Measurements from ENCODE around the gene ST6GALNAC2.

DNA sequence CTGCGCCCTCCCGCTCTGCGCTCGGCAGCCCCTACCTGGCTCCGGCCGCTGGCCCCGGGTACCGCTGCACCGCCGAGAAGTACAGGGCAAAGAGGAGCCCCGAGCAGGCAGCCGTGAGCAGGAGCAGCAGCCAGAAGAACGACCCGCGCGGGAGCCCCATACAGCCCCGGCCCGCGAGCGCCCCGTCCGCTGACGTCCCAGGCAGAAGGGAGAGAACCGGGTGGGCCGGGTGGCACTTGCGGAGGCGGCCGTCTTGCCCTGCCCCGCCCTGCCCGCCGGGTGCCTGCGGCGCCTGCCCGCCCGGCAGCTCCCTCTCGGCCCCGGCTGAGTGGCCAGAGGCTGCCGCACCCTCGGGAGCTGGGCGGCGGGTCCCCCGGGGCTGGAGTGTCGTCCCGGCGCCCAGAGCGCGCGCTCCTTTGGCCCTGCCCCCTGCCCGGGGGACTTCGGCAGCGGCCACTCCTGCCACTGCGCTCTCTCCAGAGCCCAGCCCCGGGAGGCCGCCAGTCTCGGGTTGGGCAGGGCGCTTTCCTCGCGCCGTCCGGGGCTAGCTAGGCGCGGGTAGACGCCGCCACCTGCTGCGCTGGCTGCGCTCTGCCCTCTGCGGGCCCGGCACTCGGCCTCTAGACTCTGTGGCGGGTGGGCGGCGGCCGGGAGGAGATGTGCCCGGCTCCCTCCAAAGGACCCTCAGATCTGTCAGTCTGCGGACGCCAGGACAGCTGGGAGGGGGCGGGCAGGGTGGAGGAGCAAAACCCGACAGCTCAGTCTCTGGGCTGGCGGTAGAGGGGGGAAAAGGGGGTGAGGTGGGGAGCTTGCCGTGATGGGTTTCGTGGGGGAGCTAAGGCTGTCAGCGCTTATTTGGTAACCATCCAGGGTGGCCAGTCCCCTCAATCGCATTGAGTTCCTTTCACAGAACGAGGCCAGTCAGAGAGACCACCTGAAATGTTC is at the start of gene ST6GALNAC2:
- no peak for TF ChIP-seq ZFP41 (tag by site-specific recombination; IDR thresholded peaks at IDR 0.05; ENCODE audit: borderline replicate concordance)
- TF ChIP-seq, protein P1, sequence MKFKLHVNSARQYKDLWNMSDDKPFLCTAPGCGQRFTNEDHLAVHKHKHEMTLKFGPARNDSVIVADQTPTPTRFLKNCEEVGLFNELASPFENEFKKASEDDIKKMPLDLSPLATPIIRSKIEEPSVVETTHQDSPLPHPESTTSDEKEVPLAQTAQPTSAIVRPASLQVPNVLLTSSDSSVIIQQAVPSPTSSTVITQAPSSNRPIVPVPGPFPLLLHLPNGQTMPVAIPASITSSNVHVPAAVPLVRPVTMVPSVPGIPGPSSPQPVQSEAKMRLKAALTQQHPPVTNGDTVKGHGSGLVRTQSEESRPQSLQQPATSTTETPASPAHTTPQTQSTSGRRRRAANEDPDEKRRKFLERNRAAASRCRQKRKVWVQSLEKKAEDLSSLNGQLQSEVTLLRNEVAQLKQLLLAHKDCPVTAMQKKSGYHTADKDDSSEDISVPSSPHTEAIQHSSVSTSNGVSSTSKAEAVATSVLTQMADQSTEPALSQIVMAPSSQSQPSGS (tag by site-specific recombination; IDR thresholded peaks at IDR 0.05; ENCODE audit: low read depth) = no peak
- TF ChIP-seq, protein P2, sequence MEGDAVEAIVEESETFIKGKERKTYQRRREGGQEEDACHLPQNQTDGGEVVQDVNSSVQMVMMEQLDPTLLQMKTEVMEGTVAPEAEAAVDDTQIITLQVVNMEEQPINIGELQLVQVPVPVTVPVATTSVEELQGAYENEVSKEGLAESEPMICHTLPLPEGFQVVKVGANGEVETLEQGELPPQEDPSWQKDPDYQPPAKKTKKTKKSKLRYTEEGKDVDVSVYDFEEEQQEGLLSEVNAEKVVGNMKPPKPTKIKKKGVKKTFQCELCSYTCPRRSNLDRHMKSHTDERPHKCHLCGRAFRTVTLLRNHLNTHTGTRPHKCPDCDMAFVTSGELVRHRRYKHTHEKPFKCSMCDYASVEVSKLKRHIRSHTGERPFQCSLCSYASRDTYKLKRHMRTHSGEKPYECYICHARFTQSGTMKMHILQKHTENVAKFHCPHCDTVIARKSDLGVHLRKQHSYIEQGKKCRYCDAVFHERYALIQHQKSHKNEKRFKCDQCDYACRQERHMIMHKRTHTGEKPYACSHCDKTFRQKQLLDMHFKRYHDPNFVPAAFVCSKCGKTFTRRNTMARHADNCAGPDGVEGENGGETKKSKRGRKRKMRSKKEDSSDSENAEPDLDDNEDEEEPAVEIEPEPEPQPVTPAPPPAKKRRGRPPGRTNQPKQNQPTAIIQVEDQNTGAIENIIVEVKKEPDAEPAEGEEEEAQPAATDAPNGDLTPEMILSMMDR (tag by site-specific recombination; IDR thresholded peaks at IDR 0.05) = peak; percentile 70
- TF ChIP-seq OSR2 (tag by site-specific recombination; IDR thresholded peaks at IDR 0.05) = peak; percentile 89
- TF ChIP-seq, protein P3, sequence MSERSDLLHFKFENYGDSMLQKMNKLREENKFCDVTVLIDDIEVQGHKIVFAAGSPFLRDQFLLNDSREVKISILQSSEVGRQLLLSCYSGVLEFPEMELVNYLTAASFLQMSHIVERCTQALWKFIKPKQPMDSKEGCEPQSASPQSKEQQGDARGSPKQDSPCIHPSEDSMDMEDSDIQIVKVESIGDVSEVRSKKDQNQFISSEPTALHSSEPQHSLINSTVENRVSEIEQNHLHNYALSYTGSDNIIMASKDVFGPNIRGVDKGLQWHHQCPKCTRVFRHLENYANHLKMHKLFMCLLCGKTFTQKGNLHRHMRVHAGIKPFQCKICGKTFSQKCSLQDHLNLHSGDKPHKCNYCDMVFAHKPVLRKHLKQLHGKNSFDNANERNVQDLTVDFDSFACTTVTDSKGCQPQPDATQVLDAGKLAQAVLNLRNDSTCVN (tag by site-specific recombination; optimal IDR thresholded peaks at IDR 0.05) = peak; percentile 84
- TF ChIP-seq ZIC2 (tag by site-specific recombination; IDR thresholded peaks at IDR 0.05) = peak; percentile 95
- TF ChIP-seq ZFP37 (tag by site-specific recombination; IDR thresholded peaks at IDR 0.05) = no peak
- peak; percentile 92 for TF ChIP-seq ZNF423 (tag by site-specific recombination; IDR thresholded peaks at IDR 0.05)
